Endometrium (tissue), 2 donors: Measurements from ENCODE around the gene DYNLRB1.

Source experiments
- FAIRE-seq: peaks from 2 replicates; lab custom pipeline; 2012; peaks lifted over from hg19 to GRCh38; lab: Jason Lieb, UNC
- donor health status: control.
- donor health status: control.

Gene DYNLRB1

GRCh38 chr20:34579979-34580940 lies 64.0 kb downstream of the DYNLRB1 start:
- no peak for FAIRE-seq

DNA sequence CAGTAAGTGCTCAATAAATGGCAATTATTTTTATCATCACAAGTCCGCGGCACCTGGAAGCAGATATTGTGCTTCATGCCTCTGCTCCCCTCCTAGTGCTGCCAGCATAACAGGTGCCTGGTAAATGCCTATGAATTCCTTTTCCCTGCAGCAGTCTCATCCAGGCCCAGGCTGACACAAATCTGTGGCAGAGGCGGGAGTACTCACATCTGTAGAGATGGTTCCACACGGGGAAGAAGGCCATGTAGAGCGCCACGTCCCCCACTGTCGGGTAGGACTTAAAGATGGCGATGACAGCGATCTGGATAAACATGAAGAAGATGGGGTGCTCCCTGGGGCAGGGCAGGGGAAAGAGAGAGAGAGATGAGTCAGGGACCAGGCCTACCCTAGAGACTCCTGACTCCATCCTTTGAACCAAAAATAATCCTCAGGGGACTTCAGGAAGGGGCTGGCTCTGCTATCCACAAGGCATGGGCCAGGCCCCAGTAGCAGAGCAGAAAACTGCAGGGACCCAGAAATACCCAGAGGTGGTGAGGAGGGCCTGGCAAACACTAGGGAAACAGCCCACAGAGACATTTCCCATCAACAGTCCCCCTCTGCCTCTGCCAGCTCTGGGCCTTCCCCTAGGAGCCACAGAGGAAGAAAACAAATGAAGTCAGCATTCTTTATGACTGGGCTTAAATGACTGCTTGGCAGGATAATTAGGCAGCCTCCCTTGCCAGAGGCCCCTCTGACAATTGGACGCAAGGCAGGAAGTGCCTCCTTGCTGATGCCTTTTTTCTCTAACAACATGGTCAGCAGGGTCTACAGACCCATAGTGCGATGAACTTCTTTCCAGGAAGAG lies 65.3 kb downstream of the DYNLRB1 start:
- no peak for FAIRE-seq

DNA sequence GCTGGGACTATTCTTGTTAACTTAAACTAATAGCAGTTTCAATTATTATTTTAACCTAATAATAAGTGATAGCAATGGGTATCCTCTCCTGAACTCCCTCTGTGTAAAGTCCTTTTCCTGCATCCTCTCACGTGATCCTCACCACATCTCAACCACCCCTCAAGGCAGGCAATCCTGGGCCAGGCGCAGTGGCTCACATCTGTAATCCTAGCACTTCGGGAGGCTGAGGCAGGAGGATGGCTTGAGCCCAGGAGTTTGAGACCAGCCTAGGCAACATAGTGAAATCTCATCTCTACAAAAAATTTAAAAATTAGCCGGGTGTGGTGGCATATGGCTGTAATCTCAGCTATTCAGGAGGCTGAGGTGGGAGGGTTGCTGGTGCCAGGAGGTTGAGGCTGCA lies 66.0 kb downstream of the DYNLRB1 start:
- FAIRE-seq: no peak

GRCh38 chr20:34582911-34583310 lies 66.7 kb downstream of the DYNLRB1 start:
- no peak for FAIRE-seq

DNA sequence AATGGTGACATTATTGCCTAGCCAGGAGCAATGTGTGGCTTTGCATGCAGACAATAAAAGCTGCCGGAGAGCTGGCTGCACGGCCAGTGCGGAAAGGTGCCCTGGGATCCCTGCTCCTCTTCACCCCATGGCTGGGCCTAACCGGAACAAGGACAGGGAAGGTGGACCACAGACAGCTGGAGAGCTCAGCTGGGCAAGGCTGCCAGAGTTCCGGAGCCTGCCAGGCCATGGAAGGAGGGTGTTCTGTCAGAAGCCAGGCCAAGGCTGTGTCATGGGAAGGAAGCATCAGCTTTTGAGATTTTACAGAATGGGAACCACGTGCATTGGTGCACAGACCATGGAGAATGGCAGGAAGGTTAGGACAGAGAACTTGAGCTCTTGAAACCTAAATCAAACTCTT lies 67.3 kb downstream of the DYNLRB1 start:
- FAIRE-seq: no peak

- FAIRE-seq: no peak
These were observed 68.8 kb downstream of the DYNLRB1 start for GRCh38 chr20:34585019-34585418.

DNA sequence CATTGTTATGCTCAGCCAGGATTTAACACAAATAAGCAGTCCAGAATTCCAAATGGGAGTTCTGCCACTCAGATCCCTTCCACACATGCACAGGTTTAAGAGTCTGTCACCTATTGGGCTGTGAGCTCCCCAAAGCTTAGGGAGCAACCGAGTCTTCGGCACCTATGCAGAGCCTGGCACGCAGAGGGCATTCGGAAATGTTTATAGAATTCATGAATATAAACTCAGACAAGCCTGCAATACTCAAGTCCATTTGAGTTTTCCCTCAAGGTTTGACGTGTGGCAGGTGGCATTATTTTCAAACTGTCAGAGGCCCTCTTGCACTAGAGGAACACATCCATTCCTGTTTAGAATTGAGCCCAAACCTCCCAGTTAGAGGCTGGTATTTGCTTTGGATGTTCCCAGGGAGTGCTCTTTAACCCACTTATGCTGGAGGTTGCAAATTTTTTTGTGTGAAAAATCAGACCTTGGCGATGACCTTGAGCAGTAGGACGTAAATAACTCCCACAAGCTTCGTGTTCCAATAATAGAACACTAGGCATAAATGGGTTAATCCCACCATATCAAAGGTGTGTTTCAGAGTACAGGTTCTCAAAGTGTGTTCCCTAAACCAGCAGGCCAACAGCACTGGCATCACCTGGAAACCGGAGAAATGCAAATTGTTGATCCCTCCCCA lies 70.4 kb downstream of the DYNLRB1 start:
- no peak for FAIRE-seq
